IMR-90 (cell line): ENCODE measurements around the gene ISX. TPM values are rescaled to one million over a fixed set of nuclear protein-coding genes. Genes with fewer than 3 reads are reported as not detected.

Experiments used
- ATAC-seq: fragments of 200-7000 bp; cut with Tn5 transposase; 2 replicates; pipeline ENCODE4 v1.9.1; 2020; ENCODE audit warnings: low read depth, mild to moderate bottlenecking, moderate library complexity
- BruUV-seq: library from RNA; stranded (reverse); fragments of 400-500 nt; replicated peaks from 2 replicates; lab custom pipeline; 2021; lab: Mats Ljungman, UMichigan
- CTCF ChIA-PET: fragments of 300-600 bp; formaldehyde crosslinking; extraction: SDS; loops from one replicate; lab custom pipeline; 2021; ENCODE audit warnings: antibody characterized with exemption; lab: Yijun Ruan, JAX
- POLR2A ChIA-PET: fragments of 300-600 bp; sonication (Branson Sonifier 250); formaldehyde crosslinking; loops from one replicate; lab custom pipeline; 2022; ENCODE audit warnings: antibody characterized with exemption; ENCODE audit not compliant: unreplicated experiment; lab: Charles Lee
- DNase-seq: peaks from one replicate; pipeline ENCODE4 v3.0.0; 2013
- H2AFZ ChIP-seq: replicated peaks from 2 replicates; pipeline ENCODE3; 2013; ENCODE audit warnings: low read length, mild to moderate bottlenecking; ENCODE audit not compliant: poor library complexity
- H2AK5ac ChIP-seq: 2 replicates; pipeline ENCODE4 v1.6.1; 2013; ENCODE audit warnings: low read depth, low read length, inconsistent platforms
- H2AK9ac ChIP-seq: replicated peaks from 2 replicates; pipeline ENCODE3; 2013; ENCODE audit warnings: mild to moderate bottlenecking, low read depth, low read length, moderate library complexity; ENCODE audit not compliant: poor library complexity
- H2BK120ac ChIP-seq: 2 replicates; pipeline ENCODE4 v1.6.1; 2013; ENCODE audit warnings: low read depth, low read length, inconsistent platforms
- H2BK15ac ChIP-seq: 3 replicates; pipeline ENCODE4 v1.6.1; 2013; ENCODE audit warnings: low read depth, low read length, inconsistent platforms
- H2BK20ac ChIP-seq: 2 replicates; pipeline ENCODE4 v1.6.1; 2013; ENCODE audit warnings: low read depth, mild to moderate bottlenecking, inconsistent platforms, low read length, moderate library complexity
- H2BK5ac ChIP-seq: 2 replicates; pipeline ENCODE4 v1.6.1; 2013; ENCODE audit warnings: mild to moderate bottlenecking, low read depth, low read length, inconsistent platforms; ENCODE audit not compliant: poor library complexity, severe bottlenecking
- H3K14ac ChIP-seq: replicated peaks from 2 replicates; pipeline ENCODE4 v1.6.1; 2013; ENCODE audit warnings: low read depth, low read length, inconsistent platforms
- H3K18ac ChIP-seq: 2 replicates; pipeline ENCODE4 v1.6.1; 2013; ENCODE audit warnings: low read depth, low read length, control low read depth
- H3K23ac ChIP-seq: 2 replicates; pipeline ENCODE4 v1.6.1; 2013; ENCODE audit warnings: low read depth, low read length, inconsistent platforms
- H3K27ac ChIP-seq: 2 replicates; pipeline ENCODE4 v1.5.1; 2013; ENCODE audit warnings: mild to moderate bottlenecking, control low read depth, low read length; ENCODE audit not compliant: insufficient read depth
- H3K27me3 ChIP-seq: 2 replicates; pipeline ENCODE4 v1.6.1; 2013; ENCODE audit warnings: low read length; ENCODE audit not compliant: control insufficient read depth, insufficient read depth
- H3K36me3 ChIP-seq: 2 replicates; pipeline ENCODE4 v1.6.1; 2013; ENCODE audit warnings: low read length, mixed read lengths; ENCODE audit not compliant: control insufficient read depth, insufficient read depth
- H3K4ac ChIP-seq: 2 replicates; pipeline ENCODE4 v1.6.1; 2013; ENCODE audit warnings: low read depth, low read length, inconsistent platforms
- H3K4me1 ChIP-seq: 2 replicates; pipeline ENCODE4 v1.6.1; 2013; ENCODE audit warnings: low read length, mixed read lengths; ENCODE audit not compliant: control insufficient read depth, insufficient read depth
- H3K4me2 ChIP-seq: 2 replicates; pipeline ENCODE4 v1.6.1; 2013; ENCODE audit warnings: low read depth, mild to moderate bottlenecking, control low read depth, low read length, moderate library complexity
- H3K4me3 ChIP-seq: 2 replicates; pipeline ENCODE4 v1.5.1; 2013; ENCODE audit warnings: low read depth, mild to moderate bottlenecking, control low read depth, low read length, moderate library complexity; ENCODE audit not compliant: insufficient read depth
- H3K56ac ChIP-seq: 2 replicates; pipeline ENCODE4 v1.6.1; 2013; ENCODE audit warnings: low read length, inconsistent platforms; ENCODE audit not compliant: insufficient read depth; ENCODE audit errors: extremely low read depth
- H3K79me1 ChIP-seq, 2 experiments: 2 replicates each; pipeline ENCODE4 v1.6.1; 2013; ENCODE audit warnings: low read length in 2 of 2, inconsistent platforms in 1 of 2, low read depth in 1 of 2
- H3K9ac ChIP-seq: 2 replicates; pipeline ENCODE4 v1.6.1; 2013; ENCODE audit warnings: low read depth, low read length, control low read depth
- H3K9me1 ChIP-seq: 2 replicates; pipeline ENCODE4 v1.6.1; 2013; ENCODE audit warnings: low read length, inconsistent platforms; ENCODE audit not compliant: insufficient read depth
- H3K9me3 ChIP-seq: 2 replicates; pipeline ENCODE4 v1.6.1; 2013; ENCODE audit warnings: low read length; ENCODE audit not compliant: control insufficient read depth, insufficient read depth
- H4K20me1 ChIP-seq: 2 replicates; pipeline ENCODE4 v1.6.1; 2013; ENCODE audit warnings: low read length, inconsistent platforms; ENCODE audit not compliant: insufficient read depth
- H4K5ac ChIP-seq: 2 replicates; pipeline ENCODE4 v1.6.1; 2013; ENCODE audit warnings: mild to moderate bottlenecking, low read depth, low read length, control low read depth
- H4K8ac ChIP-seq, 2 experiments: 2 replicates each; pipeline ENCODE4 v1.6.1; 2013; ENCODE audit warnings: low read depth in 2 of 2, low read length in 2 of 2, control low read depth in 1 of 2, inconsistent platforms in 1 of 2
- H4K91ac ChIP-seq: 2 replicates; pipeline ENCODE4 v1.6.1; 2013; ENCODE audit warnings: low read depth, low read length, inconsistent platforms; ENCODE audit not compliant: insufficient read depth
- CHD1 ChIP-seq: IDR thresholded peaks from 2 replicates; pipeline ENCODE4 v1.6.1; 2012; ENCODE audit warnings: low read depth, low read length, improper control_type of control experiment
- MAFK ChIP-seq: IDR thresholded peaks from 2 replicates; pipeline ENCODE4 v1.6.1; 2012; ENCODE audit warnings: low read depth, low read length, improper control_type of control experiment
- MAZ ChIP-seq: IDR thresholded peaks from 2 replicates; pipeline ENCODE4 v1.6.1; 2012; ENCODE audit warnings: low read depth, mild to moderate bottlenecking, low read length, improper control_type of control experiment, moderate library complexity, borderline replicate concordance
- MXI1 ChIP-seq: IDR thresholded peaks from 2 replicates; pipeline ENCODE4 v1.6.1; 2012; ENCODE audit warnings: low read depth, mild to moderate bottlenecking, low read length, moderate library complexity, borderline replicate concordance
- RAD21 ChIP-seq: IDR thresholded peaks from 2 replicates; pipeline ENCODE4 v1.6.1; 2012; ENCODE audit warnings: low read length, improper control_type of control experiment
- RCOR1 ChIP-seq: IDR thresholded peaks from 2 replicates; pipeline ENCODE4 v1.6.1; 2012; ENCODE audit warnings: mild to moderate bottlenecking, low read length, improper control_type of control experiment; ENCODE audit not compliant: insufficient replicate concordance
- WGBS, 2 experiments: methylation state at CpG; one replicate each; pipeline versions ENCODE4 v1.1.5 to v1.1.7; 2013; ENCODE audit warnings: missing lambda C conversion rate in 2 of 2; ENCODE audit not compliant: insufficient read length in 1 of 2; ENCODE audit errors: extremely low coverage in 2 of 2; 5-methylcytosine and 5-hydroxymethylcytosine counted together
- dilution Hi-C: fragments of 300-500 bp; cut with HindIII; formaldehyde crosslinking; loops from one replicate; pipeline ENCODE4 v1.14.3; 2018; ENCODE audit warnings: low sequenced_read_pairs; ENCODE audit not compliant: unreplicated experiment
- in situ Hi-C: fragments of 300-500 bp; cut with MboI; formaldehyde crosslinking; loops from 3 replicates; pipeline ENCODE4 v1.14.3; 2019; ENCODE audit warnings: low sequenced_read_pairs, inconsistent platforms, mixed read lengths
- intact Hi-C: fragments of 100-400 bp; cut with micrococcal nuclease; formaldehyde crosslinking; loops from 2 replicates; pipeline ENCODE4 v1.10.0; 2022
- polyA plus RNA-seq, 3 experiments: library from polyadenylated mRNA; depleted of rRNA; stranded (reverse); fragments of >200 nt; gene quantifications; 2 replicates each; pipeline ENCODE4 v1.2.3, GENCODE V29; 2012; ENCODE audit warnings: low replicate concordance in 1 of 3
- total RNA-seq: library from RNA; depleted of rRNA; stranded (reverse); fragments of >200 nt; gene quantifications from 2 replicates; pipeline ENCODE4 v1.2.3, GENCODE V29; 2012
- TF ChIP-seq, protein P1 (sequence below): fragments of 150-350 bp; IDR thresholded peaks from 2 replicates; pipeline ENCODE4 v1.6.1; 2016; ENCODE audit warnings: low read depth, mild to moderate bottlenecking, low read length, moderate library complexity, borderline replicate concordance

Gene ISX
- total and polyA plus RNA-seq, 2 of the 4 experiments (the other 2 are of a cell fraction) = not detected

DNA sequence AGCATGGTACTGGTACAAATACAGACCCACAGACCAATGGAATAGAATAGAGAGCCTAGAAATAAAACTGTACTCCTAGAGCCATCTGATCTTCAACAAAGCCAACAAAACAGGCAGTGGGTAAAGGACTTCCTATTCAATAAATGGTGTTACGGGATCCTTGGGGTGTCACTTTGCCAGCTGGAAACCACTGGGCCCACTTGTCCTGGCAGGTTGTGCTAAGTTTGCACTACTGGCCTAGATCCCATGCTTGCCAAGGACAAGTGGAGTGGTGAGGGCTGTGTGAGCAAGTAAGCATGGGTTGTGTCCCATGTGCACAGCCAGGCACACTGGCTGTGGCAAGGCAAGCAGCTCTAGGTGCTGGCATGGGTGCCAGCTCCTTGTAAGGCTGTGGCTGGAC, 8.8 kb upstream of the ISX start:
- ChIA-PET CTCF (no interaction called here), POLR2A (no interaction called here)
- intact Hi-C loops = no loop called here
- Histone ChIP-seq H4K8ac (no peak overlapping the region), H2BK5ac (no peak overlapping the region), H3K56ac (no peak overlapping the region), H3K23ac (no peak overlapping the region), H4K20me1 (no peaks in the 10 kb centered on the region), H4K91ac (no peak overlapping the region), H3K27me3 (no peaks in the 10 kb centered on the region), H3K4ac (no peak overlapping the region), H2BK15ac (no peak overlapping the region), H3K14ac (no peak overlapping the region), H3K4me1 (no peaks in the 10 kb centered on the region), H3K36me3 (no peaks in the 10 kb centered on the region), H3K27ac (no peak overlapping the region), H3K9me3 (peaks cover 15% of the 10 kb centered on the region), H4K5ac (no peak overlapping the region), H2BK20ac (no peak overlapping the region), H3K18ac (no peak overlapping the region), H3K4me2 (no peak overlapping the region), H2AK9ac (no peak overlapping the region), H2AFZ (no peak overlapping the region), H3K9me1 (no peaks in the 10 kb centered on the region), H3K9ac (no peak overlapping the region), H2AK5ac (no peak overlapping the region), H2BK120ac (no peak overlapping the region), H3K4me3 (no peak overlapping the region), H3K79me1 (no peaks in the 10 kb centered on the region)
- in situ Hi-C loops = no loop called here
- no CpG with 5 or more reads among the region's 1 CpG for WGBS, 2 experiments
- ATAC-seq (no peak), DNase-seq (no peak)
- TF ChIP-seq RAD21 (no peak), RCOR1 (no peak), MAFK (no peak), CHD1 (no peak), MAZ (no peak), MXI1 (no peak)
- TF ChIP-seq, protein P1, sequence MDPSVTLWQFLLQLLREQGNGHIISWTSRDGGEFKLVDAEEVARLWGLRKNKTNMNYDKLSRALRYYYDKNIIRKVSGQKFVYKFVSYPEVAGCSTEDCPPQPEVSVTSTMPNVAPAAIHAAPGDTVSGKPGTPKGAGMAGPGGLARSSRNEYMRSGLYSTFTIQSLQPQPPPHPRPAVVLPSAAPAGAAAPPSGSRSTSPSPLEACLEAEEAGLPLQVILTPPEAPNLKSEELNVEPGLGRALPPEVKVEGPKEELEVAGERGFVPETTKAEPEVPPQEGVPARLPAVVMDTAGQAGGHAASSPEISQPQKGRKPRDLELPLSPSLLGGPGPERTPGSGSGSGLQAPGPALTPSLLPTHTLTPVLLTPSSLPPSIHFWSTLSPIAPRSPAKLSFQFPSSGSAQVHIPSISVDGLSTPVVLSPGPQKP = no peak
- dilution Hi-C loops = no loop called here
- no TSS peak for BruUV-seq
